Fibroblast of the aortic adventitia (primary cell): ENCODE data around the gene CLDN16. TPM values are rescaled to one million over a fixed set of nuclear protein-coding genes. Genes with fewer than 3 reads are reported as not detected.

Experiments used
- DNase-seq: peaks from one replicate; pipeline ENCODE4 v3.0.0-alpha.2; 2010; ENCODE audit warnings: low read depth
- H3K4me3 ChIP-seq: 2 replicates; pipeline ENCODE4 v1.5.1; 2011; ENCODE audit warnings: low read depth, mild to moderate bottlenecking, control low read depth, low read length, moderate library complexity
- CTCF ChIP-seq: IDR thresholded peaks from 2 replicates; pipeline ENCODE4 v1.5.1; 2011; ENCODE audit warnings: mild to moderate bottlenecking, low read length, control low read depth, inconsistent platforms; ENCODE audit not compliant: insufficient read depth
- total RNA-seq: library from RNA; depleted of rRNA; stranded (reverse); fragments of >200 nt; gene quantifications from 2 replicates; pipeline ENCODE4 v1.2.3, GENCODE V29; 2012; ENCODE audit warnings: low replicate concordance

The CLDN16 gene, protein sequence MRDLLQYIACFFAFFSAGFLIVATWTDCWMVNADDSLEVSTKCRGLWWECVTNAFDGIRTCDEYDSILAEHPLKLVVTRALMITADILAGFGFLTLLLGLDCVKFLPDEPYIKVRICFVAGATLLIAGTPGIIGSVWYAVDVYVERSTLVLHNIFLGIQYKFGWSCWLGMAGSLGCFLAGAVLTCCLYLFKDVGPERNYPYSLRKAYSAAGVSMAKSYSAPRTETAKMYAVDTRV
- 0.09 TPM in 1 of 2 replicates, not detected in the other for total RNA-seq

DNA sequence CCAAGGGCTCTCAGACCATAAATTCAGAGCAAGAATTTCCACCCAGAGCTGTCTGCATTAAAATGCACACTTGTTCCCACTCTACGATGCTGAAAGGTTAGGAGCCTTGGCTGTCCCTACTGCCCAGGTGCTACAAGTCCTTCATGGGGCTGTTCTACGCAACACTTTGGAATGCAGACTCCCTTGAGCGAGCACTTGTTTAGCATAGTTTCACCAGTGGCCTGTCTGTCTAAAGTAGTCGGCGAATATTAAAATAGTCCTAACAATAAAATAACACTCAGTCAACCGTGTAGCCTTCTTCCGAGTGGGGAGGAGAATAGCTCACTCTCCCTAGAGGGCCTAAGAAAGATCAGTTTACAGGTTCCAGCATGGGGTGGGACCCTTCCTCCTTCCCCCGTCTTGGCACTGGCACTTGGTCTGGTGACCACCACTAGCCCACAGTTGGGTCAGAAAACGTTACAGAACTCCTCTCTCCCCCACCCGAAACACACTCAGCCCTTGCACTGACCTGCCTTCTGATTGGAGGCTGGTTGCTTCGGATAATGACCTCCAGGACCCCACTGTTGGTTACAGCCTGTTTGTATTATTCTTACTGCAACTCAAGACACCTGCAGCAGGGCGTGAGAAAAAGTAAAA is at the start of gene CLDN16:
CLDN16 (plus strand) TSS at position 586 of the 636 bp plus-strand sequence. CDS start 167 bp downstream, outside the sequence.
- no peak for TF ChIP-seq CTCF
- no peak within 1 kb of the TSS for H3K4me3 ChIP-seq
- DNase-seq: no peak

DNA sequence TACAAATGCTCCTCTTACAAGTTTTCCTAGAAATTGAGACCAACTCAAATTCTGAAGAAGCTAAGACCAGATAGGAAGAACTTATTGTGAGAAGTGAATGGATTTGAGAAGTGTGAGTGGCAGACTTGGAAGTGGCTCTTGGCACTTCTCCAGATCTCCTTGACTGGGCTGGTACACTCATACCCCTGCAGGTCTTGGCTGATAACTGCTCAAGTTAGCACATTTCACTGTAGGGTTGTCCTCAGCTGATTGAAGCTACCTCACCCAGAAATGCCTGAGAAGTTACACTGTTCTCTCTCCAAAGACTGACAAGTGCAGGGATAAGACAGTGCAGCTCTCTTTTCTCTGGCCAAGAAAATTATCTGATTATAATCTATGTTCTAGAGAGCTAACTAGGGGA is 49.2 kb upstream of the CLDN16 start:
- no peak for TF ChIP-seq CTCF
- no peak overlapping the region for H3K4me3 ChIP-seq
- peak; percentile 31 for DNase-seq

DNA sequence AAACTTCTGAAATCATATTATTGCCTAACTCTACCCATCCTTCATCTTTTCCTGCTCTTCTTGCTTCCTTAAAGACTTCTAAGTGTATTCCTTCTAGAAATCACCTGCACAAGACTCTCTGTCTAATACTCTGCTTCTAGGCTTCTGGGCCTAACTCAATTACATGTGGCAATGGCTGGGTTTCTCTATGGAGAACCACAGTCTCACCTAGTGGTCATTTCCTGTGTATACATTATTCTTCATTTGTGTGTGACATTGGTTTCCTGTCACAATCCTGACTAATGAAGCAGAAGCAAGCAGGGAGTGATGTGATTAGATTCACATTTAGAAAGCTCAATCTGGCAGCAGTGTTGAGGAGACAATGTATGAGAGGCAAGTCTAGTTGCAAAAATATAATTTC is 48.8 kb upstream of the CLDN16 start:
- peak; percentile 27 for TF ChIP-seq CTCF
- H3K4me3 ChIP-seq: no peak overlapping the region
- peak; percentile 37 for DNase-seq

- no peak overlapping the region for H3K4me3 ChIP-seq
- no peak for TF ChIP-seq CTCF
- no peak for DNase-seq
Measured at GRCh38 chr3:190340071-190340470, 47.9 kb upstream of the CLDN16 start.

- H3K4me3 ChIP-seq: peak overlapping the region; percentile 7
- DNase-seq: peak; percentile 97
- TF ChIP-seq CTCF: no peak
Measured at GRCh38 chr3:190345027-190345821, 42.7 kb upstream of the CLDN16 start.

DNA sequence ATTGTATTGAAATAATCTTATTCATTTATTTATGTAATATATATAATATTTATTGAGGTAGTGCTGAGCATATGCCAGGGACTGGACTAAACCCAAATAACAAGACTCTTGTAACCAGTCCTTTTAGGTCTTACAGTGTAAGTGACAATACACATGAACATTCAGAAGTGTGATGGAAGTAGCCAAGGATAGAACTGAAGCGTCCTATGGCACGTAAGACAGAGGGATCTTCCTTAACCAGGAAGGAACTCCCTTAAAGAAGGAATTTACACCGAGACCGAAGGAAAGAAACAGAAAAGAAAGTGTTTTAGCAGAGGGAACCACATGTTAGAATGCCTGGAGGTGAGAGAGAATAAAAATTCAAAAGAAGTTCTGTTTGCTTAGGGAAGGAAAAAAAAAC is 42.1 kb upstream of the CLDN16 start:
- TF ChIP-seq CTCF: no peak
- no peak for DNase-seq
- no peak overlapping the region for H3K4me3 ChIP-seq
